Endothelial cell of umbilical vein (primary cell): ENCODE results near the gene SLC6A20. TPM values are rescaled to one million over a fixed set of nuclear protein-coding genes. Genes with fewer than 3 reads are reported as not detected.

Experiments
- BruUV-seq: library from RNA; stranded (reverse); fragments of 400-500 nt; replicated peaks from 2 replicates; lab custom pipeline; 2021; lab: Mats Ljungman, UMichigan
- CTCF ChIA-PET: fragments of 300-600, 350-600 bp; sonication (Branson Sonifier 250); formaldehyde crosslinking; loops from one replicate; lab custom pipeline; 2021; ENCODE audit warnings: antibody characterized with exemption, inconsistent platforms; lab: Charles Lee
- POLR2A ChIA-PET: fragments of 300-600, 350-600 bp; sonication (Branson Sonifier 250); formaldehyde crosslinking; loops from one replicate; lab custom pipeline; 2021; ENCODE audit warnings: antibody characterized with exemption, inconsistent platforms; lab: Charles Lee
- DNase-seq: peaks from one replicate; pipeline ENCODE4 v3.0.0-alpha.2; 2011; ENCODE audit warnings: low read depth, low spot score
- FAIRE-seq: peaks from 2 replicates; lab custom pipeline; 2011; peaks lifted over from hg19 to GRCh38; lab: Jason Lieb, UNC
- H2AFZ ChIP-seq: 2 replicates; pipeline ENCODE4 v1.6.0; 2012; ENCODE audit warnings: low read depth, low read length, control low read depth, inconsistent platforms
- H3K27ac ChIP-seq: 2 replicates; pipeline ENCODE4 v1.5.1; 2011; ENCODE audit warnings: low read depth, mild to moderate bottlenecking, control low read depth, low read length, moderate library complexity; ENCODE audit not compliant: insufficient read depth
- H3K27me3 ChIP-seq, 2 experiments: 2 replicates each; pipeline versions ENCODE4 v1.6.0 to v1.6.1; 2011; ENCODE audit warnings: low read length in 2 of 2, mixed read lengths in 1 of 2; ENCODE audit not compliant: control insufficient read depth in 2 of 2, insufficient read depth in 2 of 2
- H3K36me3 ChIP-seq, 2 experiments: 2 replicates in 1 of 2; 3 replicates in 1 of 2; pipeline ENCODE4 v1.5.1; 2011; ENCODE audit warnings: low read length in 2 of 2, mild to moderate bottlenecking in 1 of 2, moderate library complexity in 1 of 2; ENCODE audit not compliant: control insufficient read depth in 2 of 2, insufficient read depth in 2 of 2; ENCODE audit errors: extremely low read depth in 1 of 2
- H3K4me1 ChIP-seq: 3 replicates; pipeline ENCODE4 v1.5.1; 2011; ENCODE audit warnings: mild to moderate bottlenecking, low read length; ENCODE audit not compliant: control insufficient read depth, insufficient read depth; ENCODE audit errors: extremely low read depth
- H3K4me2 ChIP-seq: 2 replicates; pipeline ENCODE4 v1.6.1; 2011; ENCODE audit warnings: low read length, control low read depth, mixed read lengths; ENCODE audit not compliant: insufficient read depth
- H3K4me3 ChIP-seq, 3 experiments: fragments of 200-600 bp in 1 of 3; sonication (generic), shearing (Covaris generic) in 1 of 3; replicated peaks in 1 of 3; 2 replicates each; pipeline ENCODE4 v1.5.1; 2011 to 2016; ENCODE audit warnings: control low read depth in 3 of 3, low read length in 3 of 3, mild to moderate bottlenecking in 2 of 3, inconsistent platforms in 1 of 3, low read depth in 1 of 3, moderate library complexity in 1 of 3; ENCODE audit not compliant: insufficient read depth in 1 of 3
- H3K79me2 ChIP-seq: 2 replicates; pipeline ENCODE4 v1.6.0; 2012; ENCODE audit warnings: low read length, inconsistent platforms; ENCODE audit not compliant: control insufficient read depth, insufficient read depth
- H3K9ac ChIP-seq: replicated peaks from 2 replicates; pipeline ENCODE3; 2011; ENCODE audit warnings: low read length, control low read depth; ENCODE audit not compliant: insufficient read depth; ENCODE audit errors: extremely low read depth
- H3K9me1 ChIP-seq: replicated peaks from 3 replicates; pipeline ENCODE4 v1.6.0; 2011; ENCODE audit warnings: mild to moderate bottlenecking, low read length; ENCODE audit not compliant: control insufficient read depth, insufficient read depth; ENCODE audit errors: extremely low read depth
- H3K9me3 ChIP-seq: replicated peaks from 2 replicates; pipeline ENCODE4 v1.5.1; 2012; ENCODE audit warnings: low read length, inconsistent platforms; ENCODE audit not compliant: control insufficient read depth, insufficient read depth
- H4K20me1 ChIP-seq: replicated peaks from 2 replicates; pipeline ENCODE3; 2011; ENCODE audit warnings: mild to moderate bottlenecking, low read length; ENCODE audit not compliant: control insufficient read depth, insufficient read depth; ENCODE audit errors: extremely low read depth
- EZH2 ChIP-seq: IDR thresholded peaks from 2 replicates; pipeline ENCODE4 v1.6.1; 2012; ENCODE audit warnings: borderline replicate concordance, low read depth, mild to moderate bottlenecking, moderate library complexity, low read length, inconsistent platforms; ENCODE audit not compliant: severe bottlenecking
- FOS ChIP-seq: IDR thresholded peaks from 2 replicates; pipeline ENCODE4 v1.6.1; 2011; ENCODE audit warnings: mild to moderate bottlenecking, low read length, moderate library complexity, borderline replicate concordance; ENCODE audit not compliant: insufficient read depth
- GATA2 ChIP-seq: IDR thresholded peaks from 2 replicates; pipeline ENCODE4 v1.7.0; 2011; ENCODE audit warnings: low read depth, mild to moderate bottlenecking, moderate library complexity, mixed read lengths, low read length; ENCODE audit not compliant: insufficient read length, insufficient read depth
- JUN ChIP-seq: IDR thresholded peaks from 2 replicates; pipeline ENCODE4 v1.6.1; 2011; ENCODE audit warnings: borderline replicate concordance, low read depth; ENCODE audit not compliant: insufficient read length, insufficient read depth
- MYC ChIP-seq: IDR thresholded peaks from one replicate; pipeline ENCODE4 v1.6.1; 2011; ENCODE audit warnings: mild to moderate bottlenecking, low read depth, low read length
- POLR2A ChIP-seq: IDR thresholded peaks from 2 replicates; pipeline ENCODE4 v1.6.1; 2012; ENCODE audit warnings: low read depth, mild to moderate bottlenecking, control low read depth, low read length
- POLR2AphosphoS5 ChIP-seq: IDR thresholded peaks from 2 replicates; pipeline ENCODE4 v1.6.1; 2012; ENCODE audit warnings: low read depth, mild to moderate bottlenecking, control low read depth, low read length, moderate library complexity; ENCODE audit not compliant: insufficient read depth
- dilution Hi-C: fragments of 300-500 bp; cut with MboI; formaldehyde crosslinking; loops from one replicate; pipeline ENCODE4 v1.15.0; 2019; ENCODE audit warnings: low sequenced_read_pairs; ENCODE audit not compliant: extremely low pct_ligation_motif_present
- intact Hi-C: fragments of 100-400 bp; cut with micrococcal nuclease; formaldehyde crosslinking; loops from one replicate; pipeline ENCODE4 v1.10.0; 2022
- polyA plus RNA-seq, 4 experiments: library from polyadenylated mRNA; depleted of rRNA in 3 of 4; stranded (reverse) in 3 of 4; unstranded in 1 of 4; fragments of >200 nt; gene quantifications; 2 replicates each; pipeline versions ENCODE4 v1.2.1 to v1.2.3, GENCODE V29; 2011 to 2012; ENCODE audit warnings: missing spikeins in 1 of 4
- total RNA-seq: library from RNA; stranded (reverse); gene quantifications from 2 replicates; pipeline ENCODE4 v1.2.3, GENCODE V29; 2021
- TF ChIP-seq, protein P1 (sequence below), 2 donors: IDR thresholded peaks; 1 replicate in 1 of 2; 2 replicates in 1 of 2; pipeline ENCODE4 v1.5.1; 2011; ENCODE audit warnings: low read length in 2 of 2, mild to moderate bottlenecking in 2 of 2, moderate library complexity in 2 of 2, control low read depth in 1 of 2, inconsistent platforms in 1 of 2, low read depth in 1 of 2; ENCODE audit not compliant: insufficient read depth in 1 of 2; ENCODE audit errors: extremely low read depth in 1 of 2
- TF ChIP-seq, protein P2 (sequence below): IDR thresholded peaks from 2 replicates; pipeline ENCODE4 v1.6.1; 2011; ENCODE audit not compliant: insufficient read depth, insufficient read length

The SLC6A20 gene
- total and polyA plus RNA-seq, 2 donors (not counting 3 experiments of a cell fraction or from before 2014, with no cell fraction given) = not detected

- dilution Hi-C loops = no loop called here
- CTCF ChIA-PET = interaction anchor here (0.9 to 1.2 kb wide), 2 partner anchors 16 to 60 kb away, joined by 3 to 5 read pairs; no protein-coding TSS in a partner anchor
- intact Hi-C loops = no loop called here
These were observed 76.5 kb downstream of the SLC6A20 start for GRCh38 chr3:45719655-45720487.

More at GRCh38 chr3:45719655-45720487, 76.5 kb downstream of the SLC6A20 start:
- DNase-seq (no peak), FAIRE-seq (no peak)
- no TSS peak for BruUV-seq
- Histone ChIP-seq H3K4me3 (no peak overlapping the region), H2AFZ (no peak overlapping the region), H3K27me3 (no peaks in the 10 kb centered on the region), H3K9ac (no peak overlapping the region), H3K4me2 (no peak overlapping the region), H3K9me1 (no peaks in the 10 kb centered on the region), H4K20me1 (no peaks in the 10 kb centered on the region), H3K36me3 (peaks cover 5 to 8% of the 10 kb centered on the region in 2 experiments), H3K27ac (no peak overlapping the region), H3K9me3 (no peaks in the 10 kb centered on the region), H3K4me1 (no peaks in the 10 kb centered on the region), H3K79me2 (no peaks in the 10 kb centered on the region)
- POLR2A ChIA-PET = no interaction called here
- TF ChIP-seq GATA2 = no peak
- no peak for TF ChIP-seq JUN
- TF ChIP-seq EZH2 = no peak
- no peak for TF ChIP-seq FOS
- TF ChIP-seq, protein P1, sequence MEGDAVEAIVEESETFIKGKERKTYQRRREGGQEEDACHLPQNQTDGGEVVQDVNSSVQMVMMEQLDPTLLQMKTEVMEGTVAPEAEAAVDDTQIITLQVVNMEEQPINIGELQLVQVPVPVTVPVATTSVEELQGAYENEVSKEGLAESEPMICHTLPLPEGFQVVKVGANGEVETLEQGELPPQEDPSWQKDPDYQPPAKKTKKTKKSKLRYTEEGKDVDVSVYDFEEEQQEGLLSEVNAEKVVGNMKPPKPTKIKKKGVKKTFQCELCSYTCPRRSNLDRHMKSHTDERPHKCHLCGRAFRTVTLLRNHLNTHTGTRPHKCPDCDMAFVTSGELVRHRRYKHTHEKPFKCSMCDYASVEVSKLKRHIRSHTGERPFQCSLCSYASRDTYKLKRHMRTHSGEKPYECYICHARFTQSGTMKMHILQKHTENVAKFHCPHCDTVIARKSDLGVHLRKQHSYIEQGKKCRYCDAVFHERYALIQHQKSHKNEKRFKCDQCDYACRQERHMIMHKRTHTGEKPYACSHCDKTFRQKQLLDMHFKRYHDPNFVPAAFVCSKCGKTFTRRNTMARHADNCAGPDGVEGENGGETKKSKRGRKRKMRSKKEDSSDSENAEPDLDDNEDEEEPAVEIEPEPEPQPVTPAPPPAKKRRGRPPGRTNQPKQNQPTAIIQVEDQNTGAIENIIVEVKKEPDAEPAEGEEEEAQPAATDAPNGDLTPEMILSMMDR (IDR thresholded peaks at IDR 0.05; ENCODE audit: extremely low read depth in 1 of 2, insufficient read depth in 1 of 2, low read depth in 1 of 2, low read length in 2 of 2) = no peak
- no peak for TF ChIP-seq POLR2A
- no peak for TF ChIP-seq MYC
- no peak for TF ChIP-seq POLR2AphosphoS5
- TF ChIP-seq, protein P2, sequence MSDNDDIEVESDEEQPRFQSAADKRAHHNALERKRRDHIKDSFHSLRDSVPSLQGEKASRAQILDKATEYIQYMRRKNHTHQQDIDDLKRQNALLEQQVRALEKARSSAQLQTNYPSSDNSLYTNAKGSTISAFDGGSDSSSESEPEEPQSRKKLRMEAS = no peak
